Colon (tissue), 2 donors: ENCODE measurements around the gene TANGO6.

Experiments
- FAIRE-seq: peaks from 2 replicates; lab custom pipeline; 2012; peaks lifted over from hg19 to GRCh38; lab: Jason Lieb, UNC
- donor health status: control.
- donor health status: control.

Gene TANGO6

DNA sequence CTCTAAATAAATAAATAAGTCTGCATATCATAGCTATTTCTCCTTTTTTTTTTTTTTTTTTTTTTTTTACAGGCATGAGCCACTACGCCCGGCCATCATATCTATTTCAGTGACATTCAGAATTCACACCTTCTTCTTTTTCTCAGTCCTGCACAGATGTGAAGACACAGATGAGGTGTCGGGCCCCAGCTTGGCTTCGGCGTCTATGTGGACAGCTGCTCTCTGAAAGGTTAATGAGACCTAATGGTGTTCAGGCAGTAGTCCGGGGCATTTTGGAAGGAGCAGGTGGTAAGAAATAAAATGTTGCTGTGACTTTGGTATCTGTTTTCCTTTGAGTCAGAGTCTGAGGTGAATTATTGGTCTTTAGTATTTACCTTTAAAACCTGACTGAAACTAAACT lies 23.6 kb downstream of the TANGO6 start:
- FAIRE-seq, result no peak

- FAIRE-seq, result no peak
These were observed 26.3 kb downstream of the TANGO6 start for GRCh38 chr16:68869492-68870088.

DNA sequence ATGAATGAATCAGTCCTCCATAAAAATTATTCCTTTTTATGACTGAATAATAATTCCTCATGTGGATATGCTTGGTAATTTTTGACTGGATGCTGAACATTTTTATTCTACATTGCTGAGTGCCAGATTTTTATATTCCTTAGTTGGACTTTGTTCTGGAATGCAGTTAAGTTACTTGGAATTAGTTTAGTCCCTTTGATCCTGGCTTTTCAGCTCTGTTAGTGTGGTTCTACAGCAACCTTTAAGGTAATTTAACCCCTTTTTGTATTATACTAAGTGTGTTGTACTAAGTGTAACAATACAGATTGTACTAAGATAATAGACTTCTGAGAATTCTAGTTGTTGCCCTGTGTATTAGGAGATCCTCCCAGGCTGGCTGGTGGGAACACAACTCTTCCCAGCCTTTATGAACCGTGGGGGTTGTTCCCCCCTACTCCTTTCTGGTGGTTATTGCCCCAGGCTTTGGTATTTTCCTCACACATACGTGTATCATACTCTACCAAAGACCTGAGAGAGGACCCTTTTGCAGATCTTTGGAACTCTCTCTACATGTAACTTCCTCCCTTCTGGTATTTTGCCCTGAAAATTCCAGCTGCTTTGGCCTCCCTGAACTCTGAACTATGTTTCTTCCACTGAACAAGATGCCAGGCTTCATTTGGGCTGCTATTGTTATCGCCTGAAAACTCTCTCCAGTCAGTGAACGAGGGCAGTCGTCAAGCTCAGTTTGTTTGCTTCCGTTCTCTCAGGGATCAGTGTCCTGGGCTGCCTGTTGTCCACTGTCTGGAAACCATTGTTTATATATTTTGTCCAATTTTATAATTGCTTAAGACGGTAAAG lies 30.5 kb downstream of the TANGO6 start:
- FAIRE-seq, result peak; percentile 51

DNA sequence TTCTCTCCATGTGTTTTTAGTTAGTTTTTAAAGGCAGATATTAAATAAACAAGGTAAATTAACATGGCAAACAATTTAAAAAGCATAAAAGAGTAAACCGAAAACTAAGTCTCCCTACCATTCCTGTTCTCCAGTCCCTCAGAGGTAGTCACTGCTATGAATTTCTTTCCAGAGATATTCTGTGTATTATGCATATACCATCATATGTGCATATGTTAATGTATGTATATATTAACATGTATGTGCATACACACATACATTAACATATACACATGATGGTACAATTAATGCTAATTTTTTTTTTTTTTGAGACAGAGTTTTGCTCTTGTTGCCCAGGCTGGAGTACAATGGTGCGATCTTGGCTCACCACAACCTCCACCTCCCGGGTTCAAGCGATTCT lies 32.5 kb downstream of the TANGO6 start:
- no peak for FAIRE-seq

DNA sequence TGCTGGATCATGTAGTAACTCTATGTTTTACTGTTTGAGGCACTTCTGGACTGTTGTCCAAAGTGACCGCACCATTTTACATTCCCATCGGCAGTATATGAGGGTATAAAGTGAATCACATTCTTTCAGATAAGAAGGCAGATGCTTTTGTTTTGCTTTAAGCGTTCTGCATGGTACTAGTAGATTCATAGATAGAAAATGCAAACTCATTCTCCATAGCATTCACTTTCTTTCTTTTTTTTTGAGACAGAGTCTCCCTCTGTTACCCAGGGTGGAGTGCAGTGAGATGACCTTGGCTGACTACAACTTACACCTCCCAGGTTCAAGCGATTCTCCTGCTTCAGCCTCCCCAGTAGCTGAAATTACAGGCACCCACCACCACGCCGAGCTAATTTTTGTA lies 40.4 kb downstream of the TANGO6 start:
- no peak for FAIRE-seq

- FAIRE-seq, result no peak
These were observed 41.1 kb downstream of the TANGO6 start for GRCh38 chr16:68884401-68884800.

DNA sequence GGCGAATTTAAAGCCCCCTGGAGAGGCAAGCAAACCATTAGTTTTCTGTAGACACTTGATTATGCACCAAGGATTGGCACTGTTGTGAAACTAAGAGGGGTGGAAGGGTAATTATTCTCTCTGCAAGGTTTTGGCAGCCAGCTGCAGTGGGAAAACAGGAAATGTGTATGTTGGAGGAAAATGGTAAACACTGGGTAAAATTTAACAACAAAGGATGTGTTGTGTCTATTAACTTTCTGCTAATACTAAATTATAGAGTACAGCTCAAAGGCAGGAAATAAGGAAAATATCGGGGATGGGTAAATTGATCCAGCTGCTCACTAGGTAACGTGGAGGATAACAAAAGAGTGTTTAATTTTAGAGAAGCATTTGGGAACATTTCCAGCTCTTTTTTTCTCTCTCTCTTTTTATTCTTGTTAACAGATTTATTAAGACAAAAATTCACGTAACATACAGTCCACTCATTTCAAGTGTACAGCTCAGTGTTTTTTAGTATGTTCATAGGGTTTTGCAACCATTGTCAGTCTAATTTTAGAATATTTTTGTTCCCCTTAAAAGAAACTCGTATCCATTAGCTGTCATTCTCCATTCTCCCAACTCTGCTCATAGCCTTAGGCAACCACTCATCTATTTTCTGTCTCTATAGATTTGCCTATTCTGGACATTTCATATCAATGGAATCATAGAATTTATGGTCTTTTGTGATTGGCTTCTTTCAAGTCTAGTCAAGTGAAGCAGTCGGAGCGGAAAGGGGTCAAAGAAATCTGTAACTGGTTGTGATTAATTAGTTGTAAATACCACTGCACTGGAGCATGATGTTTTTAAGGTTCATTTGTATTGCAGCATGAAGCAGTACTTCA lies 41.8 kb downstream of the TANGO6 start:
- no peak for FAIRE-seq

DNA sequence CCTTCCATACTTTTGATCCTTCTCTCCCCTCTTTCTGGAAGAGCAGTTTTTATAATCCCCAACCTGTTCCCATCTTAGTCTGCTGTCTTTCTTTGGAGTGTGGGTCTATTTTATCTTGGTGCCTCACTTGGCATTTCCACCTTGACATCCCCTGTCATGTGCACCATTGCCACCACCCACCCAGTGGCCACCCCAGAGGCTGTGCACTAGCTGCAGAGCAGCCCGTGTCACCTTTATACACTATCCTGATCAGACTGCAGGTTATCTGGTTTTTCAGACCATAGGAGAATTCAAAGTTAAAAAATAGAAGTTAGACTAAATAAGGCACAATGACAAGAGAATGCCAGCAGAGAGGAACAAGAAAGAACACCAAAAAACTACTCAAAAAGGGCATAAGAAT lies 43.8 kb downstream of the TANGO6 start:
- no peak for FAIRE-seq

DNA sequence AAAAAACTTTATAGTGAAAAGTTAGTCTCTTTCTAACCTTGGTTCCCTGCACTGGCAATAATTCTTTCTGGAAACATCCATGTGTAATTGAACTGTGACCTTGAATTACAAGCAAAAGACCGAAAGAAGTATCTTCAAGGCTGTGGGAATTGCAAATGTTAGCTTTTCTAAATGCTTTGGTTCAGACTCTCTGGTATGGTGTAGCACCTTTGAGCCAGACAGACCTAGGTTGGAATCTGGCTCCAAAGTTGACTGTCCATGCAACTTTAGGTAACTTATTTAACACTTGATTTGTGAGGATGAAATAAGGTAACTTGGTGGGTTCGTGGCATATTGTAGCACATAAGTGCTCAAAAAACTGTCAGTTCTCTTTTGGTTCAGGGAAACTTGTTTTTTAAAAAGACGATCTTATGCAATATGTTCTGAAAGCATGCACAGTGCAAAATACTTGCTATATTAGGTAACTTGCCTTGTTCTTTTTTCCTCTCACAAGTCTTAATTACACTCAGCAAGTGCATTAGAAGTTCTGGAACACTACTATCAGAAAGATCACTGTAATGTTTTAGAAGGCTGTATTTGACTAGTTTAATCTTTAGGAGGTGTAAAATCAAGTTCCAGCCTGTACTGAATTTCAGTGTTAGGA lies 46.3 kb downstream of the TANGO6 start:
- FAIRE-seq, result no peak

DNA sequence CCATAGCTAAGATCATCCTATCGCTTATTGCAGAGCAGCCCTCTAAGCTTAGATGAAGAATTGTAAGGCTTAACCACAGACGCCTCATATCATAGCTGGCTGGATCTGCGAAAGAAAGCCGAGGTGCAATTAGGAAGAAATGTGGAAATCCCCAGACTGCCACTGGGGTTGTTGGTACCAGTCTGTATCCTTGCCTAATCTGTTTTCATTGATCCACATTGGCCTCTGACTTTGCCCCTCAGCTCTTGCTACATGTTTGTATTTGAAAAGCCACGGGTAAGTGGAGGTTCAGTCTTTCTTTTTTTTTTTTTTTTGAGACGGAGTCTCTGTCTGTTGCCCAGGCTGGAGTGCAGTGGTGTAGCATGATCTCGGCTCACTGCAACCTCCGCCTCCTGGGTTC lies 48.9 kb downstream of the TANGO6 start:
- FAIRE-seq, result no peak

DNA sequence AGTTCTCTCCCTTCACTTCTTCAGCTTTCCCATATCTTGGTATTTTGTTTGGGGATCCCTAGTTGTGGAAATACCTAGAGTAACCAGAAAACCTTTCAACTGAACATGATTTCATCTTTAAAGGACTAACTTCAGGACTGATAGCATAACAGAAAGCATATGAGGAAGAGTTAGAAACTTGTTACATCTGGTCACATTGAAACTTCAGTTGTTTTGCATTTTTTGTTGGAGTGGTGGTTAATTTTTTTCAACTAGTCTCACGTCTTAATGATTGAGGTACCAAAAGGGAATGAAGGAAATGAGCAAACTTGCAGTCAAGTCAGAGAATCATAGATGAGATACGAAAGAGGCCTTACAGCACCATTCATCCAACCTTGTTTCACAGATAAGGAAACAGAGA lies 49.6 kb downstream of the TANGO6 start:
- no peak for FAIRE-seq

DNA sequence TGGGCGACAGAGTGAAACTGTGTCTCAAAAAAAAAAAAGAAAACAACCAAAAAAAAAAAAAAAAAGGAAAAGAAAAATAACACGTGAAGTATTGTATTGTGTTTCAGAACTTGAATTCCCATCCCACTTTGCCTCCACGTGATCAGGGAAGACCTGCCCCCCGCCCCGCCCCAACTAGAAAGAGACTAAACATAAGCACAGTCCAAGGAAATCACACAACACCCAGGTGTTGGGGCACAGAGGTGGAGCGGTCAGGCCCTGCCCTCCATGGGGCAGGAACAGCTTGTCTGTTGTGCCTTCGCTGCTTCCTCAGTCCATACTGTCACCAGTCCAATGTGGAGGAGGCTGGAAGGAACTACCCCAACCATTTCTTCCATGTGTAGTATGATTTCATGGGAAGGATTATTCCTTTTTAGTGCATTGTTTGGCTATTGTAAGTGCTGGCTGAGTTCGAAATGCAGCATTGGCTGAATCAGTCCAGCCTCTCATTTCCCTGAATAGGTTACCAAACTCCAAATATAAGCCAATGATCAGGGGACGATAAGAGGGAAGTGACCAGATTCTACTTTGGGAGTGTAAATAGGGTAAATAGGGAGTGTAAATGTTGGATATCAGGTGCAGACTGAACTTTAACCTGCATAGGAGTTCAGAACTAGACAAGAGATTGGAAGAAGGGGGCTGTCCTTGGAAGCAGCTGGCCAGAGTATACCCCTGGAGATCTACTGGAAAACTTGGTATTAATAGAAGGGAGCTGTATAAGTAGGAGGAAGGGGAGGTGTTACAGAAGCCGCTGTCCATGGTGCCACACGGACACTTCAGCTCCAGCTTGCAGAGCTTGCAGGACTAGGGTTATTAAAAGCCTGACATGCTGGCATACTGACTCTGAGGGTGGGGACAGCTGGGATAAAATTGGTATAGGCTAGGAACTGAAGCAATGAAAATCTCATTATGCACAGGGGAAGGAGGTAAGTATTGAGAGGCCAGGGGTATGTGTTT lies 50.7 kb downstream of the TANGO6 start:
- no peak for FAIRE-seq

DNA sequence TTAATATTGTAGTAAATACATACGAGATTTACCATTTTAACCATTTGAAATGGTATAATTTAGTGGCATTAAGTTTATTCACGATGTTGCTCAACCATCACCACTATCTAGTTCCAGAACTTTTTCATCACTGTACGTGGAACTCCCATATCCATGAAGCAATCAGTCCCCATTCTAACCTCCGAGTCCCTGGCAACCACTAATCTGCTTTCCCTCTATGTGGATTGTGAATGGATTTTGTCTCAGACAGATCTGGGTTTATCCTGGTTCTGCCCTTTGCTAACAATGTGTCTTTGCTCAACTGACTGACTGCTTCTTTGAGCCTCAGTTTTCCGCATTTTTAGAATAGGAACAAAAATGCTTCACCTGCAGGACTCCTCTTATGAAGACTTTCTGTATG lies 51.4 kb downstream of the TANGO6 start:
- no peak for FAIRE-seq

DNA sequence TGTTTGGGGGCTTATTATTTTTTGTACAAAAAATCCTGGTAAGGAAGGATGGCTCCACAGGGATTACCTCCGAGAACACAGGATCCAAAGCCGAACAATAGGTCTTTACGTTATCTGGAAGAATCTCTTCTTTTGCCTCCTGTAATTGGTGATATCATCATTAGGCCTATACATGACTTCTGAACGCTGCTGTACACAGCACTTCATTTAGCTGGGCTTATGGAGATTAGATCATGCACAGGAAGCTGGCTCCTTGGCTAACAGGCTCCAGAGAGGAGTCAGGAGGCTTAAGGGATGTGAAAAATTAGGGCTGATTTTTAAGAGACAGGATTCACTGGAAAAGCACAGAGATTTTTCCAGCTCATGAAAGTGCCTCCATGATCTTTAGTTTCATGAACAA lies 54.7 kb downstream of the TANGO6 start:
- FAIRE-seq, result no peak

GRCh38 chr16:68900009-68900408 lies 56.7 kb downstream of the TANGO6 start:
- no peak for FAIRE-seq

- FAIRE-seq, result no peak
These were observed 59.0 kb downstream of the TANGO6 start for GRCh38 chr16:68902003-68902968.

DNA sequence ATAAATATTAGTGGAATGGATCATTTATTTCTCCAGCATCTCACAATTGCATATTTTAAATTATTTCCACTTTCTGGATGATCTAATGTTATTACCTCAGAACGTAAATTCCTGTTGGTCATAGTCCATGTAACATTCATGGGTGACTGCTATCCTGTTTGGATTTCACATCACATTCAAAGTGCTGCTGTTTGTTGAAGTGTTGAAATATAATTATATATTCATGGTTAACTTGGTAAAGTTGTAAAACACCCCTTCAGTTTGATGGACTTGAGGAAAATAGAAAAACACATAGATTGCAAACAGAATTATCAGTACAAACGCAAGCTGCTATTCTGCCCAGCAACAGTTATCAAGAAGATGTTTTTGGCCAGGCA lies 59.6 kb downstream of the TANGO6 start:
- FAIRE-seq, result no peak

DNA sequence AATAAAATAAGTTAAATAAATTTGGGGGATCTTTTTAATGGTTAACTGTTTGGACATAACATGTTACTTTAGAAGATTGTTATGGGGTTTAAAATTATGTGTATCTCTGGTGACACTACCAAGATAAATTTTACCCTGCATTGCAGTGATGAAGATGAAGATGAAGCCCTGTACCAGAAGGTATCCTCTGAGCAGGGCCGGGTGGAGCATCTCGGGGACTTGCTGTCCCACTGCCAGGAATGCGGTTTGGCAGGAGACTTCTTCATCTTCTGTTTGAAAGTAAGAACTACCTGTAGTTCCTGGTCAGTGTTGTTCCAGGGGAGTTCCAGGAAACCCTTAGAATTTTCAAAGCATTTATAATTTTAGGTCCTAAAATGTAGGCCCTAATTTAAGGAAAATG lies 64.0 kb downstream of the TANGO6 start:
- no peak for FAIRE-seq

- no peak for FAIRE-seq
These were observed 64.5 kb downstream of the TANGO6 start for GRCh38 chr16:68907781-68908181.

GRCh38 chr16:68909099-68909733 lies 65.9 kb downstream of the TANGO6 start:
- FAIRE-seq, result no peak
